ENCODE results near the gene SOX15. TPM values are rescaled to one million over a fixed set of nuclear protein-coding genes. Genes with fewer than 3 reads are reported as not detected.

SOX15 gene
- total RNA-seq, 1 donor from 2014 or later, result 0.20 TPM

- intact Hi-C loops (cut with micrococcal nuclease), result no loop called here
Measured at GRCh38 chr17:7559320-7560171, 30.3 kb downstream of the SOX15 start.

GRCh38 chr17:7558544-7559319 is 31.2 kb downstream of the SOX15 start, which contains the start of gene TNFSF13:
Gene TNFSF13, plus strand, starts transcription at chr17:7558750. Its CDS starts 290 bp downstream, at chr17:7559040.
- intact Hi-C loops (cut with micrococcal nuclease), result no loop called here

GRCh38 chr17:7557775-7558543 is 31.9 kb downstream of the SOX15 start:
- intact Hi-C loops (cut with micrococcal nuclease), result no loop called here

GRCh38 chr17:7557147-7557764 is 32.6 kb downstream of the SOX15 start:
- intact Hi-C loops (cut with micrococcal nuclease), result no loop called here

- intact Hi-C loops (cut with micrococcal nuclease), result no loop called here
Measured at GRCh38 chr17:7556627-7557026, 33.3 kb downstream of the SOX15 start.

- intact Hi-C loops (cut with micrococcal nuclease), result no loop called here
Measured at GRCh38 chr17:7555320-7555948, 34.5 kb downstream of the SOX15 start.

- intact Hi-C loops (cut with micrococcal nuclease), result loop anchor here (2.0 kb wide), 1 partner anchor 69 kb away; the partner anchor contains the start of gene POLR2A
Measured at GRCh38 chr17:7553356-7553755, 36.5 kb downstream of the SOX15 start.

GRCh38 chr17:7552621-7553051 is 37.3 kb downstream of the SOX15 start:
- intact Hi-C loops (cut with micrococcal nuclease), result loop anchor here (1.0 to 2.0 kb wide), 3 partner anchors 9 to 97 kb away; partner anchors contain the start of genes POLR2A and SENP3

GRCh38 chr17:7551396-7551795 is 38.5 kb downstream of the SOX15 start:
- intact Hi-C loops (cut with micrococcal nuclease), result no loop called here

GRCh38 chr17:7550344-7550743 is 39.5 kb downstream of the SOX15 start:
- intact Hi-C loops (cut with micrococcal nuclease), result no loop called here

- intact Hi-C loops (cut with micrococcal nuclease), result loop anchor here (2.0 kb wide), 2 partner anchors 27 to 35 kb away; no protein-coding TSS in a partner anchor
Measured at GRCh38 chr17:7549401-7550055, 40.4 kb downstream of the SOX15 start.

- intact Hi-C loops (cut with micrococcal nuclease), result loop anchor here (2.0 kb wide), 2 partner anchors 26 to 34 kb away; no protein-coding TSS in a partner anchor
Measured at GRCh38 chr17:7548585-7549400, 41.1 kb downstream of the SOX15 start, which contains the start of gene TNFSF12. Gene TNFSF12, plus strand, starts transcription at chr17:7549058. Its CDS starts 96 bp downstream, at chr17:7549154.

- intact Hi-C loops (cut with micrococcal nuclease), result no loop called here
Measured at GRCh38 chr17:7544911-7545310, 45.0 kb downstream of the SOX15 start.

- intact Hi-C loops (cut with micrococcal nuclease), result no loop called here
Measured at GRCh38 chr17:7541074-7541621, 48.7 kb downstream of the SOX15 start.

GRCh38 chr17:7538891-7539545 is 50.9 kb downstream of the SOX15 start:
- intact Hi-C loops (cut with micrococcal nuclease), result no loop called here
